ENCODE measurements around the gene PSMB3. TPM values are rescaled to one million over a fixed set of nuclear protein-coding genes. Genes with fewer than 3 reads are reported as not detected.

The PSMB3 gene
- total and polyA plus RNA-seq, 7 donors: 135 to 280 (median 198) TPM

- no peaks in the 10 kb centered on the region for H3K9me3 ChIP-seq
- DNase-seq: no peak
- no peak overlapping the region for H3K4me3 ChIP-seq
- no peak overlapping the region for H3K27ac ChIP-seq
- intact Hi-C loops (cut with DNase I): loop anchor here (2.0 kb wide), 1 partner anchor 21 kb away; no protein-coding TSS in a partner anchor
- H3K36me3 ChIP-seq: peaks cover 0 to 12% (median 0%) of the 10 kb centered on the region in 4 donors
- no peaks in the 10 kb centered on the region for H3K27me3 ChIP-seq
- TF ChIP-seq CTCF (IDR thresholded peaks at IDR 0.05): no peak
- no peak for TF ChIP-seq POLR2AphosphoS5 (IDR thresholded peaks at IDR 0.05)
- no peak for TF ChIP-seq EP300 (IDR thresholded peaks at IDR 0.05)
- no peak for TF ChIP-seq POLR2A (IDR thresholded peaks at IDR 0.05)
- H3K4me1 ChIP-seq: peaks cover 2 to 46% (median 43%) of the 10 kb centered on the region in 4 donors
- WGBS, 2 donors: 75 to 85% methylated on average over 5 of the region's 5 CpGs
Observed at GRCh38 chr17:38727736-38728135, 24.8 kb upstream of the PSMB3 start.

- no peaks in the 10 kb centered on the region for H3K27me3 ChIP-seq
- H3K36me3 ChIP-seq: peaks cover 0 to 11% (median 0%) of the 10 kb centered on the region in 4 donors
- TF ChIP-seq CTCF (IDR thresholded peaks at IDR 0.05): no peak
- no peak for TF ChIP-seq POLR2AphosphoS5 (IDR thresholded peaks at IDR 0.05)
- no peak for TF ChIP-seq EP300 (IDR thresholded peaks at IDR 0.05)
- no peak for TF ChIP-seq POLR2A (IDR thresholded peaks at IDR 0.05)
- DNase-seq: no peak
- peaks cover 2 to 46% (median 45%) of the 10 kb centered on the region in 4 donors for H3K4me1 ChIP-seq
- peak overlapping the region in 1 of 4 donors; percentile 87 for H3K27ac ChIP-seq
- WGBS, 2 donors: 59 to 76% methylated on average over 8 of the region's 8 CpGs
- intact Hi-C loops (cut with DNase I): loop anchor here (2.0 kb wide), 1 partner anchor 22 kb away; no protein-coding TSS in a partner anchor
- no peak overlapping the region for H3K4me3 ChIP-seq
- H3K9me3 ChIP-seq: no peaks in the 10 kb centered on the region
Observed at GRCh38 chr17:38728290-38728831, 24.2 kb upstream of the PSMB3 start.

GRCh38 chr17:38729368-38729885 lies 23.1 kb upstream of the PSMB3 start:
- no peaks in the 10 kb centered on the region for H3K27me3 ChIP-seq
- DNase-seq: no peak
- peaks cover 2 to 42% (median 40%) of the 10 kb centered on the region in 4 donors for H3K4me1 ChIP-seq
- TF ChIP-seq POLR2A (IDR thresholded peaks at IDR 0.05) (no peak), POLR2AphosphoS5 (IDR thresholded peaks at IDR 0.05) (no peak), EP300 (IDR thresholded peaks at IDR 0.05) (no peak), CTCF (IDR thresholded peaks at IDR 0.05) (no peak)
- 24 to 30% methylated on average over 14 of the region's 14 CpGs for WGBS, 2 donors
- H3K27ac ChIP-seq: peak overlapping the region; percentile 83 to 94 (median 88)
- H3K9me3 ChIP-seq: no peaks in the 10 kb centered on the region
- intact Hi-C loops (cut with DNase I): loop anchor here (2.0 kb wide), 1 partner anchor 23 kb away; no protein-coding TSS in a partner anchor
- H3K4me3 ChIP-seq: peak overlapping the region; percentile 42 to 84 (median 72)
- peaks cover 0 to 15% (median 2%) of the 10 kb centered on the region in 4 donors for H3K36me3 ChIP-seq

GRCh38 chr17:38729886-38730525 lies 22.5 kb upstream of the PSMB3 start, which contains the start of gene CISD3:
Gene CISD3 (plus strand): TSS chr17:38730341. CDS start chr17:38730359, 18 bp downstream.
- DNase-seq: peak; percentile 93
- H3K27me3 ChIP-seq: no peaks in the 10 kb centered on the region
- peaks cover 2 to 37% (median 36%) of the 10 kb centered on the region in 4 donors for H3K4me1 ChIP-seq
- WGBS, 2 donors: 0 to 1% methylated on average over 92 of the region's 92 CpGs
- TF ChIP-seq POLR2A (IDR thresholded peaks at IDR 0.05) (no peak), POLR2AphosphoS5 (IDR thresholded peaks at IDR 0.05) (peak in 2 of 4 donors; percentile 44 to 55), EP300 (IDR thresholded peaks at IDR 0.05) (no peak), CTCF (IDR thresholded peaks at IDR 0.05) (peak; percentile 30 to 71 (median 37))
- H3K36me3 ChIP-seq: peaks cover 0 to 15% (median 2%) of the 10 kb centered on the region in 4 donors
- H3K4me3 ChIP-seq: peak within 1 kb of the TSS; percentile 63 to 84 (median 80)
- no peaks in the 10 kb centered on the region for H3K9me3 ChIP-seq
- H3K27ac ChIP-seq: peak within 1 kb of the TSS; percentile 87 to 94 (median 90)
- intact Hi-C loops (cut with DNase I): loop anchor here (1.0 to 5.0 kb wide), 4 partner anchors 21 to 69 kb away; partner anchors contain the start of gene PIP4K2B
